Activated B cell treated with CpG ODN at 0.5 μM for 24 hours (primary cell): ENCODE results near the gene MEGF10. TPM values are rescaled to one million over a fixed set of nuclear protein-coding genes. Genes with fewer than 3 reads are reported as not detected.

ENCODE experiments used
- ATAC-seq: fragments of 200-7000 bp; cut with Tn5 transposase; one replicate; pipeline ENCODE4 v1.10.0; 2021; ENCODE audit warnings: low read depth, mild to moderate bottlenecking, moderate library complexity
- CTCF ChIA-PET: fragments of 350-600 bp; sonication (Branson Sonifier 250); formaldehyde crosslinking; loops from one replicate; lab custom pipeline; 2021; ENCODE audit warnings: antibody characterized with exemption; lab: Charles Lee
- POLR2A ChIA-PET: fragments of 350-600 bp; sonication (Branson Sonifier 250); formaldehyde crosslinking; loops from one replicate; lab custom pipeline; 2021; ENCODE audit warnings: antibody characterized with exemption; lab: Charles Lee
- DNase-seq: peaks from one replicate; pipeline ENCODE4 v3.0.0; 2022
- H3K27ac Mint-ChIP-seq: one replicate; pipeline ENCODE4 v1.8.0; 2020; ENCODE audit warnings: mixed read lengths
- H3K27me3 Mint-ChIP-seq: one replicate; pipeline ENCODE4 v1.8.0; 2021; ENCODE audit warnings: mixed read lengths
- H3K36me3 Mint-ChIP-seq: one replicate; pipeline ENCODE4 v1.8.0; 2021; ENCODE audit warnings: low read depth, mixed read lengths
- H3K4me1 Mint-ChIP-seq: one replicate; pipeline ENCODE4 v1.8.0; 2021; ENCODE audit warnings: mixed read lengths
- H3K4me3 Mint-ChIP-seq: one replicate; pipeline ENCODE4 v1.8.0; 2020; ENCODE audit warnings: mild to moderate bottlenecking, mixed read lengths
- H3K9me3 Mint-ChIP-seq: one replicate; pipeline ENCODE4 v1.8.0; 2020; ENCODE audit warnings: mixed read lengths
- CTCF ChIP-seq: fragments of 200-600 bp; IDR thresholded peaks from one replicate; pipeline ENCODE4 v1.8.0; 2022; ENCODE audit warnings: antibody characterized with exemption, mild to moderate bottlenecking
- intact Hi-C: fragments of 100-400 bp; cut with micrococcal nuclease; formaldehyde crosslinking; loops from one replicate; pipeline ENCODE4 v1.15.1; 2024
- total RNA-seq: library from RNA; stranded (reverse); gene quantifications from 2 replicates; pipeline ENCODE4 v1.2.3, GENCODE V29; 2022

Gene MEGF10
- total RNA-seq, 1 donor from 2014 or later, result not detected

DNA sequence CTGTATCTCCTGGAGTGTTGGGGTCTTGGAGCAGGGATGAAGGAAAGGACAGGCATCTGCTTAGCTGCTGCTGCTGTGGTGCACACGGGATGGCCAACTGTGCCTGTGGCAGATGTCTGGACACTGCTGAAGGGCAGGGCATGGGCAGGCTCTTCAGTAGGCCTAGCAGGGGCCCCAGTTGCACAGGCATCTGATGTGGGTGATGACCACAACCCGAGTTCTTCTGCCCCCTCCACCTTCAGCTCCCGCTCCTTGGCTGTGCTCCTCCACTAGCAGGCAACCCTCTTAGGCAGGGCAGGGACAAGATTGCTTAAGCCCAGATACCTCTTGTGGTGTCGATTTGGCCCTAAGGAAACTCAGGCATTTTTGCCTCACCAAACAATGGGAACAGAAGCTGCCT lies 9.0 kb upstream of the MEGF10 start:
- ChIA-PET CTCF (no interaction called here), POLR2A (no interaction called here)
- ATAC-seq (no peak), DNase-seq (no peak)
- H3K27me3 Mint-ChIP-seq, result peaks cover 15% of the 10 kb centered on the region
- H3K9me3 Mint-ChIP-seq, result no peaks in the 10 kb centered on the region
- H3K4me1 Mint-ChIP-seq, result no peaks in the 10 kb centered on the region
- intact Hi-C loops, result no loop called here
- no peaks in the 10 kb centered on the region for H3K36me3 Mint-ChIP-seq
- TF ChIP-seq CTCF, result no peak
- no peak overlapping the region for H3K27ac Mint-ChIP-seq
- no peak overlapping the region for H3K4me3 Mint-ChIP-seq

- POLR2A ChIA-PET, result no interaction called here
- Mint-ChIP-seq H3K27ac (no peak overlapping the region), H3K9me3 (peaks cover 8% of the 10 kb centered on the region), H3K27me3 (peaks cover 64% of the 10 kb centered on the region), H3K4me3 (no peak overlapping the region), H3K4me1 (peaks cover 14% of the 10 kb centered on the region), H3K36me3 (no peaks in the 10 kb centered on the region)
- no peak for TF ChIP-seq CTCF
- ATAC-seq (no peak), DNase-seq (no peak)
- intact Hi-C loops, result no loop called here
- CTCF ChIA-PET, result no interaction called here
Measured at GRCh38 chr5:127288676-127289075, 1.9 kb upstream of the MEGF10 start.

GRCh38 chr5:127290946-127291693 lies 524 bp downstream of the MEGF10 start:
- peaks cover 8% of the 10 kb centered on the region for H3K9me3 Mint-ChIP-seq
- no peak overlapping the region for H3K27ac Mint-ChIP-seq
- no peak overlapping the region for H3K4me3 Mint-ChIP-seq
- no peak for TF ChIP-seq CTCF
- intact Hi-C loops, result loop anchor here (1.0 kb wide), 1 partner anchor 201 kb away; no protein-coding TSS in a partner anchor
- no peaks in the 10 kb centered on the region for H3K36me3 Mint-ChIP-seq
- POLR2A ChIA-PET, result no interaction called here
- no peak for DNase-seq
- peaks cover 14% of the 10 kb centered on the region for H3K4me1 Mint-ChIP-seq
- CTCF ChIA-PET, result no interaction called here
- ATAC-seq, result no peak
- peaks cover 59% of the 10 kb centered on the region for H3K27me3 Mint-ChIP-seq

DNA sequence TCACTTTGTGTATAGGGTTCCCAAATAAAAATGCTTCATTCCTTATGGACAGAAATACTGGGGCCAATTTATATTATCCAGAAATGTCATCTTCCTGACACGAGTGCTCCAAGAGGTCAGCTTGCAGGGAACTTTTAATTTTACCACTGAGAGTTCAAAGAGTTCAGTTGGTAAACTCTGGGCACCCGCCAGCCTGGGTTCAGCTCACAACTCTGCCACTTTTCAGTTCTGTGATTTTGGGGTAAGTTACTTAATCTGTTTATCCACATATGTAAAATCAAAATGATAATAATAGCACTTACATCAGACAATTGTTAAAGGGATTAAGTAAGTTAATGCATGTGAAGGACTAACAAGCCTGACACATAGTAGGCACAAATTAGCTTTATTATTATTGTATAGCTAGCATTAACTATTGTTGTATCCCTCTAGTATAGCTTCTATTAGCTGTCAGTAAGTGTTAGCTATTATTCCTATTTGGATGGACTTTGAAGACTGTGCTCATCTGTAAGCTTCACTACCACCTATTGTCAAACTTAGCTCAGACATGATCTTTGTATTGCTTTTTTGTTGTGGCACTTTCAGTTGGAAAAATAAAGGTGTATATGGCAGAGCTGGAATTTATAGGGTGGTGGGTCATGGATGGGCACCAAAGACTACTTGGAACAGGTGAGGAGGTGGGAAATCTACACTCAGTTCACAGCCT lies 1.6 kb downstream of the MEGF10 start:
- intact Hi-C loops, result no loop called here
- no peak for TF ChIP-seq CTCF
- Mint-ChIP-seq H3K9me3 (peaks cover 8% of the 10 kb centered on the region), H3K27me3 (peaks cover 57% of the 10 kb centered on the region), H3K36me3 (no peaks in the 10 kb centered on the region), H3K4me1 (peaks cover 14% of the 10 kb centered on the region), H3K27ac (no peak overlapping the region), H3K4me3 (no peak overlapping the region)
- POLR2A ChIA-PET, result no interaction called here
- ATAC-seq (no peak), DNase-seq (no peak)
- CTCF ChIA-PET, result no interaction called here

DNA sequence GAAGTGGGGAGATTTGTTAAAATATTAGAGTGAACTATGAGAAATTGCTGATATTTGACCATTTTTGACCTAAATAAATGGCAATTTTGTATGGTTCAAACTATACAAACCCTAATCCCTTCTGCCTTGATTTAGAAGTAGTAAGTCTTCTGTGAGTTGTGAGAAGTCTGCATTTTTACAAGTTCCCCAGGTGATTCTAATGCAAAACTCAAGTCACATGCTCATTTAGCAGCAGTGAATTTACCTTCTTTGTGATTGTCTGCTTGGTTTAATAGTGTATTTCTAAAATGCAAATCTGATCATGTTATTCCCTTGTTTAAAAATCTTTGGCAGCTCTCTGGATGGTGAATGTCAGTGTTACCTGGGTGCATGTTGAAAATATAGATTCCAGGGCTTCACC lies 2.8 kb downstream of the MEGF10 start:
- intact Hi-C loops, result no loop called here
- TF ChIP-seq CTCF, result no peak
- ChIA-PET CTCF (no interaction called here), POLR2A (no interaction called here)
- peaks cover 57% of the 10 kb centered on the region for H3K27me3 Mint-ChIP-seq
- H3K36me3 Mint-ChIP-seq, result no peaks in the 10 kb centered on the region
- peaks cover 14% of the 10 kb centered on the region for H3K4me1 Mint-ChIP-seq
- no peak overlapping the region for H3K4me3 Mint-ChIP-seq
- no peak overlapping the region for H3K27ac Mint-ChIP-seq
- H3K9me3 Mint-ChIP-seq, result peaks cover 4% of the 10 kb centered on the region
- ATAC-seq, result no peak
- DNase-seq, result no peak
